Left ventricle myocardium inferior (tissue), 1 donor: Measurements from ENCODE around the gene LAMP1. TPM values are rescaled to one million over a fixed set of nuclear protein-coding genes. Genes with fewer than 3 reads are reported as not detected.
A peak's percentile ranks its signal among the peaks of the same experiment; 100 is the strongest.

Experiments
- DNase-seq: peaks from one replicate; pipeline ENCODE4 v3.0.0-alpha.2; 2020
- H3K27ac ChIP-seq: fragments of 200-600 bp; replicated peaks from 2 replicates; pipeline ENCODE4 v1.8.0; 2021
- H3K27me3 ChIP-seq: fragments of 200-600 bp; 2 replicates; pipeline ENCODE4 v1.8.0; 2021; ENCODE audit warnings: low read depth
- H3K36me3 ChIP-seq: fragments of 200-600 bp; 2 replicates; pipeline ENCODE4 v1.8.0; 2021
- H3K4me1 ChIP-seq: fragments of 200-600 bp; 2 replicates; pipeline ENCODE4 v1.8.0; 2021
- H3K4me3 ChIP-seq: fragments of 200-600 bp; 2 replicates; pipeline ENCODE4 v1.8.0; 2021; ENCODE audit warnings: mild to moderate bottlenecking, moderate library complexity
- H3K9me3 ChIP-seq: fragments of 200-600 bp; replicated peaks from 2 replicates; pipeline ENCODE4 v1.8.0; 2021
- CTCF ChIP-seq: fragments of 200-600 bp; IDR thresholded peaks from 2 replicates; pipeline ENCODE4 v1.8.0; 2021; ENCODE audit warnings: antibody characterized with exemption, mild to moderate bottlenecking, borderline replicate concordance
- intact Hi-C: fragments of 100-400 bp; cut with micrococcal nuclease; formaldehyde crosslinking; loops from one replicate; pipeline ENCODE4 v1.11.0; 2022
- total RNA-seq: library from RNA; stranded (reverse); fragmentation: NEBNext Ultra II Directional; extraction: Animal tissue kit (Norgen Biotek cat#: 25700); gene quantifications from one replicate; pipeline ENCODE4 v1.2.1, GENCODE V29; 2021
- donor health status: DM: no; HTN: yes; CAD: no; lungs with severe emphysema.

LAMP1 gene
- total RNA-seq, 1 donor from 2014 or later: 96.1 TPM

GRCh38 chr13:113322890-113323651 is 26.0 kb downstream of the LAMP1 start:
- no peak for DNase-seq
- H3K27ac ChIP-seq: peak overlapping the region; percentile 15
- H3K9me3 ChIP-seq: no peaks in the 10 kb centered on the region
- intact Hi-C loops: no loop called here
- TF ChIP-seq CTCF: no peak
- no peak overlapping the region for H3K4me3 ChIP-seq
- H3K36me3 ChIP-seq: peaks cover 60% of the 10 kb centered on the region
- H3K4me1 ChIP-seq: peaks cover 10% of the 10 kb centered on the region
- H3K27me3 ChIP-seq: no peaks in the 10 kb centered on the region

GRCh38 chr13:113323869-113324268 is 26.8 kb downstream of the LAMP1 start:
- TF ChIP-seq CTCF: no peak
- H3K36me3 ChIP-seq: peaks cover 55% of the 10 kb centered on the region

DNA sequence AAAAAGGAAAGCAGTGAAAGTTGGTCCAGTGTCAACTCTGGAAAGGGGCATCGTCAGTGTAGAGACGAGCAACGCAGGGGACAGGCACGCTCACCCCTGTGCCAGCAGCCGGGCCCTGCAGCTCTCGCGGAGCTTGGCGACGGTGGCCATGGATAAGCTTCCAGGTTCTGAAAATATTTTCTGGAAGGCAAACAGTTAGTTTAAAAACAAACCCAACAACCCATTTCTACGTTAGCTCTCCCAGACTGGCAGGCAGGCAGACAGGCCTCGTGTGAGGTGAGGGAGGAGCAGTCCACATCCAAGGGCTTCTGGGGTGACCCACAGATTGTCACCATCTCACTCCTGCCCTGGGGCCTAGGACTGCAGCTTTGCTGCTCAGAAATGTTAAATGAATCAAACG is 27.4 kb downstream of the LAMP1 start:
- H3K27me3 ChIP-seq: no peaks in the 10 kb centered on the region
- peaks cover 13% of the 10 kb centered on the region for H3K4me1 ChIP-seq
- intact Hi-C loops: no loop called here
- DNase-seq: no peak
- H3K4me3 ChIP-seq: no peak overlapping the region
- no peaks in the 10 kb centered on the region for H3K9me3 ChIP-seq
- TF ChIP-seq CTCF: no peak
- H3K36me3 ChIP-seq: peaks cover 50% of the 10 kb centered on the region
- H3K27ac ChIP-seq: no peak overlapping the region

More at GRCh38 chr13:113323869-113324268, 26.8 kb downstream of the LAMP1 start:
- no peak overlapping the region for H3K4me3 ChIP-seq
- H3K4me1 ChIP-seq: peaks cover 13% of the 10 kb centered on the region
- no peaks in the 10 kb centered on the region for H3K27me3 ChIP-seq
- H3K9me3 ChIP-seq: no peaks in the 10 kb centered on the region
- intact Hi-C loops: no loop called here
- DNase-seq: no peak
- H3K27ac ChIP-seq: no peak overlapping the region

DNA sequence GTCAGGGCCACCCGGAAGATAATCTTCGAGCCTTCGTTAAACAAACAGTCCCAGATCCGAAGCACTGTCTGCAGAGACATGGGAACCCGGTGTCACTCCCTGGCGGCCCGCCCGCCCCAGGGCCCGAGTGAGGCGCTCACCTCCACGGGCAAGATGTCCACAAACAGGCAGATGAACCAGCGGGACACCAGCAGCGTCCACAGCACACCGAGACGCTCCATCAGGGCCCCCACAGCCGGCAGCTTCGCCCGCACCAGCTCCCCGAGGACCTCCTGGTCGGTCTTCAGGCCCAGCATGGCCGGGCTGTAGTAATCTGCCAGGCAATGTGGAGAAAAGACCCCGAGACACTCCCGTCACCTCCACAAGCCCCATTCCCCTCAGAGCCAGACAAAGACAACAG is 28.7 kb downstream of the LAMP1 start:
- DNase-seq: no peak
- Histone ChIP-seq H3K36me3 (peaks cover 36% of the 10 kb centered on the region), H3K4me3 (no peak overlapping the region), H3K4me1 (peaks cover 13% of the 10 kb centered on the region), H3K27me3 (no peaks in the 10 kb centered on the region), H3K27ac (no peak overlapping the region), H3K9me3 (no peaks in the 10 kb centered on the region)
- intact Hi-C loops: no loop called here
- TF ChIP-seq CTCF: no peak

GRCh38 chr13:113327391-113327765 is 30.3 kb downstream of the LAMP1 start:
- peaks cover 13% of the 10 kb centered on the region for H3K4me1 ChIP-seq
- intact Hi-C loops: no loop called here
- H3K36me3 ChIP-seq: peaks cover 20% of the 10 kb centered on the region
- H3K27me3 ChIP-seq: no peaks in the 10 kb centered on the region
- no peaks in the 10 kb centered on the region for H3K9me3 ChIP-seq
- H3K27ac ChIP-seq: peak overlapping the region; percentile 71
- no peak for TF ChIP-seq CTCF
- H3K4me3 ChIP-seq: no peak overlapping the region
- DNase-seq: no peak
